HL-60 (cell line): ENCODE results near the gene SNTG2.

Source experiments
- DNase-seq, 2 experiments: peaks; one replicate each; pipeline ENCODE4 v3.0.0-alpha.2; 2010 to 2020; ENCODE audit warnings: low read depth in 1 of 2, low spot score in 1 of 2
- H3K27ac ChIP-seq: fragments of 250-450 bp; sonication (Bioruptor Pico); replicated peaks from 2 replicates; pipeline ENCODE4 v1.5.1; 2020; ENCODE audit warnings: mild to moderate bottlenecking, moderate library complexity
- H3K27me3 ChIP-seq: fragments of 250-450 bp; sonication (Bioruptor Pico); 2 replicates; pipeline ENCODE4 v1.5.1; 2021; ENCODE audit warnings: mild to moderate bottlenecking, moderate library complexity; ENCODE audit not compliant: insufficient read depth, poor library complexity, severe bottlenecking
- H3K4me3 ChIP-seq: replicated peaks from 2 replicates; pipeline ENCODE4 v1.5.1; 2011; ENCODE audit warnings: mild to moderate bottlenecking, control low read depth, low read length; ENCODE audit not compliant: insufficient read depth
- CTCF ChIP-seq: IDR thresholded peaks from one replicate; pipeline ENCODE4 v1.5.1; 2011; ENCODE audit warnings: low read length, control low read depth, inconsistent platforms; ENCODE audit not compliant: insufficient read depth
- GABPA ChIP-seq: IDR thresholded peaks from 2 replicates; pipeline ENCODE4 v1.6.1; 2012; ENCODE audit warnings: low read depth
- POLR2AphosphoS5 ChIP-seq: IDR thresholded peaks from 2 replicates; pipeline ENCODE4 v1.6.1; 2012; ENCODE audit warnings: low read depth
- REST ChIP-seq: IDR thresholded peaks from 2 replicates; pipeline ENCODE4 v1.6.1; 2012; ENCODE audit warnings: low read depth; ENCODE audit not compliant: insufficient replicate concordance
- SPI1 ChIP-seq: IDR thresholded peaks from 2 replicates; pipeline ENCODE4 v1.6.1; 2012; ENCODE audit warnings: low read depth, mild to moderate bottlenecking, borderline replicate concordance

The SNTG2 gene

GRCh38 chr2:1060987-1061386 is 110.3 kb downstream of the SNTG2 start:
- Histone ChIP-seq H3K27me3 (no peaks in the 10 kb centered on the region), H3K27ac (no peak overlapping the region), H3K4me3 (no peak overlapping the region)
- DNase-seq: no peak
- TF ChIP-seq REST (no peak), CTCF (no peak), SPI1 (no peak), GABPA (no peak), POLR2AphosphoS5 (no peak)

- DNase-seq: no peak
- H3K27ac ChIP-seq: no peak overlapping the region
- no peak for TF ChIP-seq SPI1
- no peak for TF ChIP-seq POLR2AphosphoS5
- TF ChIP-seq GABPA: no peak
- TF ChIP-seq CTCF: no peak
- TF ChIP-seq REST: no peak
- no peak overlapping the region for H3K4me3 ChIP-seq
- no peaks in the 10 kb centered on the region for H3K27me3 ChIP-seq
Observed at GRCh38 chr2:1068241-1068640, 117.6 kb downstream of the SNTG2 start.

GRCh38 chr2:1068822-1069221 is 118.2 kb downstream of the SNTG2 start:
- DNase-seq: no peak
- H3K4me3 ChIP-seq: no peak overlapping the region
- no peaks in the 10 kb centered on the region for H3K27me3 ChIP-seq
- no peak overlapping the region for H3K27ac ChIP-seq
- TF ChIP-seq POLR2AphosphoS5 (no peak), REST (no peak), GABPA (no peak), CTCF (no peak), SPI1 (no peak)
